Loucy (cell line): ENCODE results near the gene TCF7.

Experiments
- H2AFZ ChIP-seq: fragments of 200-600 bp; sonication (generic); 2 replicates; pipeline ENCODE4 v1.6.0; 2016; ENCODE audit warnings: antibody characterized with exemption, mild to moderate bottlenecking, low read length, moderate library complexity
- H3F3A ChIP-seq: fragments of 200-600 bp; 2 replicates; pipeline ENCODE4 v1.6.0; 2016; ENCODE audit warnings: antibody characterized with exemption, low read depth, mild to moderate bottlenecking
- H3K27me3 ChIP-seq: fragments of 200-600 bp; sonication (generic); 2 replicates; pipeline ENCODE4 v1.6.1; 2014; ENCODE audit warnings: low read length, mild to moderate bottlenecking; ENCODE audit not compliant: insufficient read depth, poor library complexity, severe bottlenecking
- H3K36me3 ChIP-seq: fragments of 200-600 bp; sonication (generic); 2 replicates; pipeline ENCODE4 v1.6.1; 2016; ENCODE audit warnings: low read length; ENCODE audit not compliant: insufficient read depth
- H3K4me1 ChIP-seq: fragments of 200-600 bp; sonication (generic); 2 replicates; pipeline ENCODE4 v1.5.1; 2014; ENCODE audit warnings: low read length, mild to moderate bottlenecking; ENCODE audit not compliant: insufficient read depth, poor library complexity, severe bottlenecking
- H3K4me2 ChIP-seq: fragments of 200-600 bp; sonication (generic); 2 replicates; pipeline ENCODE4 v1.6.0; 2014; ENCODE audit warnings: antibody characterized with exemption, low read length, low read depth, mild to moderate bottlenecking; ENCODE audit not compliant: poor library complexity, severe bottlenecking
- H3K4me3 ChIP-seq: fragments of 200-600 bp; sonication (generic); 2 replicates; pipeline ENCODE4 v1.5.1; 2014; ENCODE audit warnings: low read length, mild to moderate bottlenecking, mixed read lengths; ENCODE audit not compliant: poor library complexity, severe bottlenecking
- H3K79me2 ChIP-seq: fragments of 200-600 bp; sonication (generic); 2 replicates; pipeline ENCODE4 v1.6.1; 2014; ENCODE audit warnings: low read length; ENCODE audit not compliant: insufficient read depth
- H3K9ac ChIP-seq: fragments of 200-600 bp; sonication (generic); 2 replicates; pipeline ENCODE4 v1.6.0; 2014; ENCODE audit warnings: mild to moderate bottlenecking, low read depth, low read length, moderate library complexity; ENCODE audit not compliant: poor library complexity, severe bottlenecking
- H3K9me2 ChIP-seq: fragments of 200-600 bp; sonication (generic); replicated peaks from 2 replicates; pipeline ENCODE4 v1.6.1; 2016; ENCODE audit warnings: low read depth, low read length, mixed read lengths
- H3K9me3 ChIP-seq: fragments of 200-600 bp; sonication (generic); 2 replicates; pipeline ENCODE4 v1.6.1; 2014; ENCODE audit warnings: mild to moderate bottlenecking, antibody characterized with exemption, low read length, low read depth; ENCODE audit not compliant: insufficient read depth
- H4K20me1 ChIP-seq: fragments of 200-600 bp; sonication (generic); 2 replicates; pipeline ENCODE4 v1.6.0; 2014; ENCODE audit warnings: antibody characterized with exemption, low read length, mild to moderate bottlenecking; ENCODE audit not compliant: insufficient read depth, poor library complexity, severe bottlenecking
- EZH2phosphoT487 ChIP-seq: fragments of 200-600 bp; IDR thresholded peaks from 2 replicates; pipeline ENCODE4 v1.6.1; 2018; ENCODE audit warnings: antibody characterized with exemption, mild to moderate bottlenecking, moderate library complexity, borderline replicate concordance
- TF ChIP-seq, protein P1 (sequence below): fragments of 200-600 bp; sonication (generic); conservative IDR thresholded peaks from 2 replicates; pipeline ENCODE4 v1.5.1; 2014; ENCODE audit warnings: mild to moderate bottlenecking, antibody characterized with exemption, low read length

Gene TCF7

DNA sequence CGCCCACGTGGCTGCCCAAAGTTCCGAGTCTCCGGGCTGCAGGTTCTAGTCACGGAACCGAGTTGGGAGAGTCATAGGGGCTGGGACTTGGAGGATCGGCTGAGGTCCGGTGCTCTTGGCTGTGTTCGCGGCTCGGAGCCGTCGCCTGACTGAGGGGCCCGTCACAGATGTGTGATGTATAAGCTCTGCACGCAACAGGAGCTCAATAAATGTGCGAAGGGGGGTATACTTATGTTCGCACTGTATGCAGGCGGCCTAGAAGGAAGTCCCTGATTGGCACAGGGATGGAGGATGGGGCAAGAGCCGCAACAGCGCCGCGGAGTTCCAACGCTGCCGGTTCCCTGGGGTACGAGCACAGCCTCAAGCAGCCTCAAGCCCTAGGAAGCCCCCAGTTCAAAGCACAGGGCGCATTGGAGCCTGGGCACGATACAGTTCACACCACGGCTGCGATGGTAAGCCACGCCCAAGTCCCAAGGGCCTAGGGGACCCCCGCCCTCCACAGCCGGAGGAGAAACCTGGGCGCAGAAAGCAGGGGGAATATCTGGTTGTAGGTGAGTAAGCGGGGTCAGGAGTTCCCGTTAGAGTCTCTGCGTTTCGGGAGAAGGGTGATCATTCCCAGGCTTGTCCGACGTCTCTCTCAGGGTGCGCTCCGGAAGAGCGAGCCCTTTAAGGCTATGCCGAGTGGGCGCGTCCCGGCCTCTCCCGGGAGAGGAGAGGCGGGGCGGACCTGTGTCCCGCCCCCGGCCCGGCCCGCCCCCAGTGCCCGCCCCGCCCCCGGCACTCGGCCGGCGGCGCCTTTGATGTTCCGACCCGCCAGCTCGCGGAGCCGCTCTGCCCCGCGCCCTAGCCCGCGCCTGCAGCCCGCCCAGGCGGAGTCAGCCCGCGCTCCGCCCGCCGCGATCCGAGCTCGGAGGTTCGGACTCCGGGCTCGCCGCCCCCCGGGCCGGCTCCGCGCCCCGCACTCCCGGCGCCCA, at the start of gene TCF7:
TSS of gene TCF7 (plus strand) at position 780 of the 974 bp plus-strand sequence. CDS start 226 bp downstream, outside the sequence.
- no peak for TF ChIP-seq EZH2phosphoT487
- TF ChIP-seq, protein P1, sequence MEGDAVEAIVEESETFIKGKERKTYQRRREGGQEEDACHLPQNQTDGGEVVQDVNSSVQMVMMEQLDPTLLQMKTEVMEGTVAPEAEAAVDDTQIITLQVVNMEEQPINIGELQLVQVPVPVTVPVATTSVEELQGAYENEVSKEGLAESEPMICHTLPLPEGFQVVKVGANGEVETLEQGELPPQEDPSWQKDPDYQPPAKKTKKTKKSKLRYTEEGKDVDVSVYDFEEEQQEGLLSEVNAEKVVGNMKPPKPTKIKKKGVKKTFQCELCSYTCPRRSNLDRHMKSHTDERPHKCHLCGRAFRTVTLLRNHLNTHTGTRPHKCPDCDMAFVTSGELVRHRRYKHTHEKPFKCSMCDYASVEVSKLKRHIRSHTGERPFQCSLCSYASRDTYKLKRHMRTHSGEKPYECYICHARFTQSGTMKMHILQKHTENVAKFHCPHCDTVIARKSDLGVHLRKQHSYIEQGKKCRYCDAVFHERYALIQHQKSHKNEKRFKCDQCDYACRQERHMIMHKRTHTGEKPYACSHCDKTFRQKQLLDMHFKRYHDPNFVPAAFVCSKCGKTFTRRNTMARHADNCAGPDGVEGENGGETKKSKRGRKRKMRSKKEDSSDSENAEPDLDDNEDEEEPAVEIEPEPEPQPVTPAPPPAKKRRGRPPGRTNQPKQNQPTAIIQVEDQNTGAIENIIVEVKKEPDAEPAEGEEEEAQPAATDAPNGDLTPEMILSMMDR = no peak
- H4K20me1 ChIP-seq = no peaks in the 10 kb centered on the region
- H3K36me3 ChIP-seq = no peaks in the 10 kb centered on the region
- no peaks in the 10 kb centered on the region for H3K9me3 ChIP-seq
- no peaks in the 10 kb centered on the region for H3K27me3 ChIP-seq
- no peaks in the 10 kb centered on the region for H3K9me2 ChIP-seq
- H3K4me2 ChIP-seq = no peak within 1 kb of the TSS
- no peak within 1 kb of the TSS for H3K4me3 ChIP-seq
- no peak within 1 kb of the TSS for H2AFZ ChIP-seq
- H3K9ac ChIP-seq = no peak within 1 kb of the TSS
- H3F3A ChIP-seq = no peaks in the 10 kb centered on the region
- H3K79me2 ChIP-seq = no peaks in the 10 kb centered on the region
- no peaks in the 10 kb centered on the region for H3K4me1 ChIP-seq

DNA sequence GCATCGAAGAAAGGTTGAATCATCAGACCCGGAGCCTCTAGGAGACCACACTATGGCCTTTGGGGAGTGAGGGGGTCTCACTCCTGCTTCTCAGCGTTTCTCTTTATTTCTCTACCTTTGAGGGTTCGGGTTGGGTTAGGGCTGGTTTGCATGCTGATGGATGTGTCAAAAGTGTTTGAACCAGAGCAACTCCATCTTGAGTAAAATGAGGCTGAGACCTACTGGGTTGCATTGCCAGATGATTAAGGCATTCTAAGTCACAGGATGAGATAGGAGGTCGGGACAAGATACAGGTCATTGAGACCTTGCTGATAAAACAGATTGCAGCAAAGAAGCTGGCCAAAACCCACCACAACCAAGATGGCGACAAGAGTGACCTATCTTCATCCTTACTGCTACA, 44.9 kb upstream of the TCF7 start:
- H3K9me3 ChIP-seq = no peaks in the 10 kb centered on the region
- H3K4me1 ChIP-seq = no peaks in the 10 kb centered on the region
- no peaks in the 10 kb centered on the region for H3K36me3 ChIP-seq
- no peak overlapping the region for H3K4me2 ChIP-seq
- H4K20me1 ChIP-seq = no peaks in the 10 kb centered on the region
- TF ChIP-seq EZH2phosphoT487 = no peak
- TF ChIP-seq, protein P1 = no peak
- no peaks in the 10 kb centered on the region for H3K27me3 ChIP-seq
- H3K4me3 ChIP-seq = no peak overlapping the region
- no peaks in the 10 kb centered on the region for H3F3A ChIP-seq
- H2AFZ ChIP-seq = no peak overlapping the region
- no peak overlapping the region for H3K9ac ChIP-seq
- no peaks in the 10 kb centered on the region for H3K79me2 ChIP-seq
- no peaks in the 10 kb centered on the region for H3K9me2 ChIP-seq

DNA sequence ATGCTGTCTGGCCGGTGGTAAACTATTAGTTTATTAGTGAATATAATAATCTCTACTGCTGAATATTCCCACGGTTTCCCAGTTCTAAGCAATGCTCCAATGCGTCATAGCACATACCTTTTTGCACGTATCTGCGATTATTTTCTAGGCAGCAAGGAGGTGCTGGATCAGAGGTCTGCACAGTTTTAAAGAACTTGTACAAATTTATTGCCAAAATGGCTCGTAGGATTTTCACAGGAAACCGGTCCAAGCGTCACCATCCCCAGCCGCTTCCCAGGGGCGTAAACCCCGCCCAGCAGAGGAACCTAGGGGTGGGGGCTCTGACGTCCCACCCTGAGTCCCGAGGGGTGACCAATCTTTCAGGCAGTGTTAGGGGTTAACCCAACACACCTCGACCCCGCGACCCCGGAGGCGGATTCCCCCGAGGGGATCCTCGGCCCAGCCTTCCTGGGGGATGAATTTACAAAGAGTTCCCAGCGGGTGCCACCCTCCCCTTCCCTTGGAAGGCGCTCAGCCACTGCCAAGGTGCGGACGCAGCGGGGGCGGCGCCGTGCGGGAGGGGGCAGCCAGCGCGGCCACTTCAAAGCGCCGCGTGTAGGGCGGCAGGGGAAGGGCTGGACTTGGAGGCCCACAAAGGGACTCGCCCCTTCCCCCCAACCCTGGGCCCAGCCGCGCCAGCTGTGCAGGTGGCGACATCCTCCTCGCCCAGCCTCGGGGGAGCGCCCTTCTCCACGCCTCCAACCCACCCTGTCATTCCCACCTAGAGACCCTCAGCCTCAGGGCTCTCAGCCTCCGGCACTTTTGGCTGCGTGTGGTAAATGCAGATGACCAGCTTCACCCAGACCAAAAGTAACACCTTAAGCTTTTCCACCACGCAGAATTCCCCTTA, 43.5 kb upstream of the TCF7 start:
- TF ChIP-seq, protein P1 = no peak
- no peak for TF ChIP-seq EZH2phosphoT487

More for the DNA sequence above, 43.5 kb upstream of the TCF7 start:
- H2AFZ ChIP-seq = no peak overlapping the region
- H3K27me3 ChIP-seq = no peaks in the 10 kb centered on the region
- H3K4me3 ChIP-seq = no peak overlapping the region
- no peaks in the 10 kb centered on the region for H3K36me3 ChIP-seq
- H3K79me2 ChIP-seq = no peaks in the 10 kb centered on the region
- H3K9me2 ChIP-seq = no peaks in the 10 kb centered on the region
- H3K9ac ChIP-seq = no peak overlapping the region
- no peaks in the 10 kb centered on the region for H4K20me1 ChIP-seq
- no peaks in the 10 kb centered on the region for H3F3A ChIP-seq
- no peaks in the 10 kb centered on the region for H3K4me1 ChIP-seq
- H3K9me3 ChIP-seq = no peaks in the 10 kb centered on the region
- H3K4me2 ChIP-seq = no peak overlapping the region
